NCI-H345 treated with DMSO at 0.1 percent for 48 hours (cell line): ENCODE data around the gene GALT.
"Not testable (repeated sequence)": the region's sequence is repeated elsewhere in the genome, so short reads cannot be mapped to it uniquely, and the experiment has no call there.

ENCODE experiments used
- DNase-seq: peaks from one replicate; lab custom pipeline; 2025; ENCODE audit not compliant: unreplicated experiment; lab: John Stamatoyannopoulos, UW

GALT gene

DNA sequence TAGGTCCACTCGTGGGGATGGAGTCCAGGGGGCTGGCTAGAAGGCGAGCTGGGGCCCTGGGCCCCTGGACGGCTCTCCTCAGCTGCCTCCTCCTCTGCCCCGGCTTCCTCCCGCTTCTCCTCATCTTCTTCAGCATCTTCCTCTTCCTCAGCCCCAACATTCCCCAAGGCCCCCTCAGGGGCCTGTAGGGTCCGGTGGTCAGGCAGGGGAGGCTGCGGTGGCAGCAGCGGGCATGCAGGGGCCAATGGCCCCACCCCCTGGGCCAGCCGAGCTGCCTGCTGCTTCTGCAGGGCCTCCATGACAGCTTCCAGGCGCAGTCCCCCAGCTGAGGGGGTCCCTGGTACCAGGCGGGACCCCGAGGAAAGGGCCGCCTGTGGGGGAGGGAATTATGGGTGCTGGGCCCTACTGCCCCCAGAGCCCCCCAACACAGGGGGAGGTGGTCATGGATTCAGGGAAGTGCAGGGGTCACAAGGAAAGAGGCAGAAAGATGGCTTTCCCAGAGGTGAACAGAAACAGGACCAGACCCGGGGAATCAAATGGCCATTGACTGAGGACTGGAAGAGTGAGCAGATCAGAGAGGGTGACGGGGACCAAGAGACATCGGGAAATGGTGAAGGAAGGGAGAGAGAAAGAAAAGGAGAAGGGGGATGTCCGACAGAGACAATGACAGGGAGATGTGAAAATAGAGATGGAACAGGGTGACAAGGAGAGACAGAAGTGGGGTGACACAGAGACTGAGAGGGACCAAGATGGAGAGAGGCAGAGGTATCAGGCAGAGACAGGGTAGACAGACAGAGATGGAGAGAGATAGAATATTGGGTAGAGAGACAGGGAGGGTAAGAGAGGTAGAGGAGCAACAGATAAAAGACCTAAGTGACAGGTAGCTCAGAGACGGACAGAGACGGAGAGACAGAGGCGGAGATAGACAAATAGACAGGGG lies 18.5 kb upstream of the GALT start:
- no peak for DNase-seq

DNA sequence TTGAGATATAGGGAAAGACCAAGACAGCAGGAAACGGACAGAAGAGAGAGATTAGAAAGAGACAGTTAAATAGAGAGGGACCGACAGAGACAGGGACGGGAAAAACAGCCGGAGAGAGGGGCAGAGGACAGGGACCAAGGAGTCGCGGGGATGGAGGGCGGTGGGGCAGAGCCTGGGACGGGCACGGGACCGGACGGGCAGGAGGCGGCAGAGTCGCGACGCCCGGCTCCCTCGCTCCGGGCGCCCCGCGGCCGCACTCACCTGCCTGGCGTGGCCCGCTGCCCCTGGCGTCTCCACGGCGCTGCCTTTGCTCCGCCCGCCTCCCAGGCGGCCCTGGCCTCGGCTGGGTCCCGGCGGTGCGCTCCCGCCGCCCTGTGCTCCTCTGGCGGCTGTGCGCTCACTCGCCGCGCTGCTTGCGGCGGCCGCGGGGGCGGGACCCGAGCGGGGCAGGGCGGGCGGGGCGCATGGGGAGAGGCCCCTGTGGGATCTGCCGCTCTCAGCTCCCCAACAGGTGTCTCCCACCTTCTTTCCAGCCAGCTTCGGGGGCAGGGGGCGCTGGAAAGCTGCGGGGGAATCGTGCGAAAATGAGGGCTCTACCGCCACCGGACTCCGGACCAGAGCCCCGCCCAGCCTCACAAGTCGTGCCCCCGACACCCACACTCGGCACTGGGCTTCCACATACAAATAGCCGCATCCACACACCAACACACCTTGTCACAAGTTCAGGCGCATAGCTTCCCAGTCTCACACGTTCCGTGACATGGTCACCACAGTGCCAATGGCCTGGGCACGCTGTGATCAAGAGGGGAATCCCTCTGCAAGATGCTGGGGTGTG lies 17.6 kb upstream of the GALT start, which contains the start of gene ARID3C:
Gene ARID3C, minus strand, starts transcription at position 411 of the 835 bp plus-strand sequence. CDS start 1,052 bp downstream, outside the sequence.
- DNase-seq: no peak

DNA sequence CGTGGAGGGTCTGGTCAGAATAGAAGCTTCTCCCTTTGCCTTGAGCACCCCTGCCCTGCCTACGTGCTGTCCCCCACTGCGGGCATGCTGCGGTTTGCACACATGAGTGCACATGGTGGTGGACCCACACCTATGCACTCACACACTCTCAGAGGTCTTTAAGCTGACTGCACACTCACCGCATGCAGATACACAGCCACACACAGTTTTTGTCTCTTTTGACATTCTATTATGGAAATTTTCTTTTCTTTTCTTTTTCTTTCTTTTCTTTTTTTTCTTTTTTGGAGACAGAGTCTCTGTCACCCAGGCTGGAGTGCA lies 17.0 kb upstream of the GALT start:
- no peak for DNase-seq

DNA sequence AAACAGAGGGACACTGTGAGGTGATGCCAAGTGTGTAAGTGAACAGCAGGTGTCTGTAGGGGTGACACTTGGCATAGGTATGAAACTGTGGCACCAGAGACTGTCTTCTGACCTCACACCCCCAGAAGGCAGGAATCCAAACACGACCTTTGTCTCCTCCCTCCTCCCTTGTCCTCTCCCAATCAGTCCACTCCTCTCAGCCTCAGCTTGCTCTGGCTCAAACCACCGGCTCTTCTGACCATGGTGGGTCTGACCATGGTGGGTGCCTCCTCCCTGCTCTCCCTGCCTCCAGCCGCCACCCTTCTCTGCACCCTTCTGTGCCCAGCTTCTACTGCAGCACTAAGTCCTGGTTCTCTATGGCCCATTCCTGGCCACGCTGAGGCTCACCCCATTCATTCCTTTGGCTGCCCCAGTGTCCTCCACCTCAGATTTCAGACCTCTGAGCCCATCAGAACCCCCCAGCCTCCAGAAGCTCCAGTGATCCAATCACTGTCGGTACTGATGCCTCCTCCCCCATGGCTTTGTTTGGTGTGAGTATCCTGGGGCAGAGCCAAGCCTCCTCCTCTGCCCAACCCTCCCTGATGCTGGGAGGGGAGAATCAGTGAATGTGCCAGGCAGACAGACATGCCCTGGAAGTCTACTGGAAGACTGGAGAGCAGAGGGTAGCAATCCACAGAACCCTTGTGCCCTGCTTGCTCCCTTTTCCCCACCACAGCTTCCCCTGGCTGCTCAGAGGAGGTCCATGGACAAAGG lies 15.9 kb upstream of the GALT start:
- no peak for DNase-seq

DNA sequence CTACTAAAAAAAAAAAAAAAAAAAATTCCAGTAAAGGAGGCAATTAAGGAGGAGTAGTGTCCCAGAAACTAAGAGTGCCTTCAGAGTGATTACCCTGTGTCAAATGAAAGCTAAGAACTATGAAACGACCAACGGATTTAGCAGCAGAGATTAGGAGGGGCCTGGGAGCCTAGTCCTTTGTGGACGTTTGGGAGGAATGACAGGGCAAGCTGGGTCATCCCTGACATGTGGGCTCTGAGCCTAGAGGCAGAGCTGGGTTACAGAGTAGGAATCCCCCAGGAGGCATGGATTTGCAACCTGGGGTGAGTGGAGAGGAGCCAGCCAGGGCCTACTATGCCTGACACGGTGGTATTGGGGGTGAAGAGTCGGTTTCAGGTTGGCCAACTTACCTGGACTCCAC lies 13.3 kb upstream of the GALT start:
- no peak for DNase-seq

DNA sequence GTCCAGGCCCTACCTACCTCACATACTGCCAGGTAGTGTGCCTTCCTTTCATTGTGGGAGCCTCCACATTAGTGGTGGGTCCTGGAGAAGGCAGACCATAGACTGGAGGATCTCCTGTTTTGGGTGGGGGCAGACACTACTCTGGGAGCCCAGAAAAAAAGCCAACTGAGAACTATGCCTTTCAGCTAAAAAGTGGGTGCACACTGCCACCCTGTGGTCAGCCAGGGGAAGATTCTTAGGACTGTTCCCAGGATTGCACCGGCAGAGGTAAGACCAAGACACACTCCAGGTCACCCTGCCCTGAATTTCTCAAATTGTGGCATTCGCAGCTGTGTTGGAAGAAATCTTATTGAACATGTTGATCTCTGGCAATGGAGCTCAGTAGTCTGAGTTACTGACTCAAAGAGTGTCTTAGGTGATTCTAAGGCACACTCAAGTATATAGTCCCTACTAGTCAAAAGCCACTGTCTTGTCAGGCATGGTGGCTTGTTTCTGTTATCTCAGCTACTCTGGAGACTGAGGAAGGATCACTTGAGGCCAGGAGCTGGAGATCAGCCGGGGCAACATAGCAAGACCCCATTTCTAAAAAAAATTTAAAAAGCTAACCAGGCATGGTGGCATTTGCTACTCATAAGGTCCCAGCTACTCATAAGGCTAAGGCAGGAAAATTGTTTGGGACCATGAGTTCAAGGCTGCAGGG lies 12.5 kb upstream of the GALT start:
- peak; percentile 28 for DNase-seq

DNA sequence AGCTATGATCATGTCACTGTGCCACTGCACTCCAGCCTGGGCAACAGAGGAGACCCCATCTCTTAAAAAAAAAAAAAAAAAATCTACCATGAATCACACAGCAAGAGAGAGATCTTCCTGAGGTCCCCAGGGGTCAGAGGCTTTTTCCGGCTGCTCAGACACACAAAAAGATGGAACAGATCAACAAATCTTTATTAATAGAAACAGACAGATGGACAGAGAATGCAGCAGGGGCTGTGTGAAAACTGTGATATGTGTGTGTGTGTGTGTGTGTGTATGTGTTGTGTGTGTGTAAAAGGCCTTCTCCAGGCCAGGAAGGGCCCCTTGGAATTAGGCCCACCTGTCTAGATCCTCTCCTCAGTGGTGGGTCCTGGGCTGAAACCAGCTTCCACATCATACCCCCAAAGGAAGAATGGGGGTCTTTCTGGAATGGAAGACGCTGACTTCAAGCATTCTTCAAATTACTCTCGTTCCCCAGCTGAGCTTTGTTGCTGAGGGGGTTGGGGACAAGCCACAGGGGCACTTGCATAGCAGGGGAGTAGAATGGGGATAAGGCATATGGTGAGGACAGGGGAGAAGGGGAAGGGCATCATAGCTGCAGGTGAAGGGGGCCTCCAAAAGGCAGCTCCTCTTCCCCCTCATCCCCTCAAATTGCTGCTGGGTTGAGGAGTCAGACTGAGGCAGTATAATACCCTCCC lies 11.8 kb upstream of the GALT start:
- DNase-seq: no peak

DNA sequence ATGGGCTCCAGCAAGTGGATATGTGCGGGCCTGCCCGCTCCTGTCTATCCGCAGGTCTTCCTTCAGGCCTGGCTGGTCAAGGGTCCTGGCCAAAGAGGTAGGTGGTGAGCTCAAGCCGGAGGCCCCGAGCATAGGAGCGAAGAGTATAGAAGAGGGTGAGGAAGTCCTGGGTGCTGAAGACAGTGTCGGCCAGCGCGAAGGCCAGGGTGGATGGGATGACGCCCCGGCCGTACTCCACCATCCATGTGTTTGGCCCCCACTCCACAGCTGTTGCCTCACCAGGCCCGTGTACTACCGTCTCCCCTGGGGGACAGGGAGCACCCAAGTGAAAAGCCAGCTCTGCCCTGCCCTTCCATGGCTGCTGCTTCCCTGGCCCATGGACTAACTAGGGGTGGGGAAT lies 10.9 kb upstream of the GALT start:
- no peak for DNase-seq

DNA sequence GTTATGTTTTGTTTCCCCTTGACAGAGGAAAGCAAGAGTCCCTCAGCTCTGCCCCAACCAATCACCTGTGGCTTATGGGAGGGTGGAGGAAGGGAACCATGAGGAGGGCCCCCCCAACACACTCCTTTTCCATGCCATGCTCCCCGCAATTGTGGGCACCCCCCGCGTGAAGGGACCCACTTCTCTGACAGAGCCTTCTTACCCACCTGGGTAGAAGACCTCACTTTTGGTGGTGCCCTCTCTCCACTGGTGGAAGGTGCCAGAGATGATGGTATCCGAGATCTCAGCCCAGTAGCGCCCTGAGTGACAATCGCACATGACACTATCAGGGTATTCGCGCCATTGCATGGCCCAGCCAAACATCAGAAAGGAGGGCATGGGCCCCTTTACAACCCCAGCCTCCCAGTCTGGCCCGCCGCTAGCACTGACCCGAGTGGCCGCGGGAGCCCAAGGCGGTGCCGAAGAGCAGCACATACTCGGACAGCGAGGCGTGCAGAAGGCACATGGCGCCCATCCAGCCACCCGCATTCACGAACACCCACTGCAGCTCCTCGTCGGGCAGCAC lies 9.6 kb upstream of the GALT start:
- DNase-seq: no peak

DNA sequence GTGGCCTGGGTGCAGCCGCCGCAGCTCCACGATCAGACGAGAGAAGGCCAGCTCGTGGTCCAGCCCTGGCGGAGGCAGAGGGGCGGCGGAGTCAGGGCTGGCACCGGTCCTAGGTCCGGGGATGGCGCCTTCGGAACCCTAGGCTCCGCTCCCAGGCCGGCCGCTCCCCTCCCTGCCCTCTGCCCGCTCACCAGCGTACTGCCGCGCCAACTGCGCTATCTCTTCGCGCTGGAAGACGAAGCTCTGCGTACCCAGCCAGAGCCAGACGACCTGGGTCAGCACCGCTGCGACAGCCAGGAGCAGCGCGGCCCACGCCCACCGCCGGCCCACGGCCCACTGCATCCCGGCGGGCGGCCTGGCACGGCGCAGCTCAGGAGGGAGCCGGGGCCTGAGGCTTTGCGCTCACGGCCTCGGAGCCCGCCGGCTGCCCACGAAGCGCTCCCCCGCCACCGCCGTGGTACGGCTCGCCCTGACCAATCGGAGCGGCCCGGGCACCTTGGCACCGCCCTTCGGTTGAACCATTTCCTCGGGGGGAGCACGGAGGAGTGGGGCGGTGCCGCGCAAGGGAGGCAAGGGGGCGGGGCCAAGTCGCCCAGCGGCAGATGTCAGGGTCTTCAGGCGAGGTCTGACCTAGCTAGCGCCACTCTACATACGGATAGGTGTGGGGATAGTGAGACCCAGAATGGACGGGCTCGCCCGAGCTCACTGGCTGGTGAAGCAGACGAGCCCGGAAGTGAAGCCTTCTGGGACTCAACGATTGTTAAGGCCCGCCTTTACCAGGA lies 8.9 kb upstream of the GALT start, which contains the start of gene SIGMAR1:
Gene SIGMAR1, minus strand, starts transcription at position 432 of the 782 bp plus-strand sequence. Its CDS starts 90 bp downstream, at position 342.
- DNase-seq: peak; percentile 87

DNA sequence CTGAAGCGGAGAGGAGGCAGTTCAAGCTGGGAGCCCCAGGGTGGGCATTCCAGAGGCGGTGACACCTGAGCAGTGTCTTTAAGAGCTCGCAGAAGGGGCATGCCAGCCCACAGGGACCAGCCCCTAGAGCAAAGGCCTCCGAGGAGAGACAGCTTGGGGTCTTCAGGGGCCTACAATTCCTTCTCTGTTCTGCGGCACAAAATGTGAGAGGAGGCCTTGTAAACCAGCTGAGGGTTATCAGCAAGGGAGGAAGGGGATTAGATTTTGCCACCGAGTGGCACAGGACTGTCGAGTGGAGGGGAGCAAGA lies 8.4 kb upstream of the GALT start:
- no peak for DNase-seq

DNA sequence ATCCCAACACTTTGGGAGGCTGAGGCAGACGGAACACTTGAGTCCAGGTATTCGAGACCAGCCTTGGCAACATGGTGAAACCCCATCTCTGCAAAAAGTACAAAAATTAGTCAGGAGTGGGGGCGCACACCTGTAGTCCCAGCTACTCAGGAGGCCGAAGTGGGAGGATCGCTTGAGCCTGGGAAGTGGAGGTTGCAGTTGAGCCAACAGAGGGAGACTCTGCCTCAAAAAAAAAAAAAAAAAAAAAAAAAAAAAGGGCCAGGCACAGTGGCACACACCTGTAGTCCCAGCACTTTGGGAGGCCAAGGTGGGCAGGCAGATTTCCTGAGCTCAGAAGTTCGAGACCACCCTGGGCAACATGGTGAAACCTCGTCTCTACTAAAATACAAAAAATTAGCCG lies 7.2 kb upstream of the GALT start:
- not testable (repeated sequence) for DNase-seq

DNA sequence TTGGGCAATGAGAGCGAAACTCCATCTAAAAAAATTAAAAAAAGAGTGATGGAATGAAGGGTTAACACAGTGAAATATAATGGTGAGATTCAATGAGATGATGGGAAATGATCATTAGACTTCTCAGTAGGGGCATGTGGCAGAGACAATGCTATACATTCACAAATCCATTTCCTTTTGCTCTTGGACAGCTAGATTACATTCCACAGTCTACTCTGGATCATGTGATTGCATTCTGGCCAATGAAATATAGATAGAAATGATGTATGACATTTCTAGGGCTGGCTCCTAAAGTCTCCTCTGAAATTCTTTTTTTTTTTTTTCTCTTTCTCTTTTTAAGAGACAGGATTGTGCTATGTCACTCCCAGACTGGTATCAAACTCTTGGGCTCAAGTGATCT lies 3.8 kb upstream of the GALT start:
- DNase-seq: no peak

DNA sequence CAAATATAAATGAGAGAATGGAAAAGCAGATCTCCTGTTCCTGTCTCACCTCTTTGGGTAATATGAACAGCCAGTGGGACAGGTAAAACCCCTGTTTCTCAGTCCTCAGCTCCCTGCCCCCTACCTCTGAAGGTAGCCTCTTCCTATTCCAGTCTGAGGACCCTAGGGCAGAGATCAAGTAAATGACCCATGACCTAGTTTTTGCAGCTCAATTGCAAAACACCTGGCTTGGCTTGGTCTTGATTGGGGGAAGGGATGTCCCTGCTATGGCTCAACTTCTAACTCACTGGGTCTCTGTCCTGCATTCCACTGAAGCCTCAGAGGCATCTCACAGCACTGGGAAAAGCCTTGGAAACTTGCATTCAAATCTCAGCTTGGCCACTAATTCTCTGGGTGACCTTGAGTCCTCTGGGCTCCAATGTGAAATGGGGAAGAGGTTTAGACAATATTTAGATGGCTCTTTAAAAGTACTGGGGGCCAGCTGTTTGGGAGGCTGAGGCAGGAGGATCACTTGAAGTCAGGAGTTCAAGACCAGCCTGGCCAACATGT lies 1.6 kb upstream of the GALT start:
- DNase-seq: no peak

DNA sequence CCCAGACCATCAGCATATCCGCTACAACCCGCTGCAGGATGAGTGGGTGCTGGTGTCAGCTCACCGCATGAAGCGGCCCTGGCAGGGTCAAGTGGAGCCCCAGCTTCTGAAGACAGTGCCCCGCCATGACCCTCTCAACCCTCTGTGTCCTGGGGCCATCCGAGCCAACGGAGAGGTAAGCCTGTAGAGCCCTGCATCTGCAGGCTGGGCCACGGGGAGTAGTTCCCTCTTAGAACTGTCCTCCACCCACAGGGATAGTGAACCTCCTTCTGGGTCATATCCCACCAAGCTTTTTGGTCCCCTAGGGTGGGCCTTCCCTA lies 569 bp downstream of the GALT start:
- no peak for DNase-seq

DNA sequence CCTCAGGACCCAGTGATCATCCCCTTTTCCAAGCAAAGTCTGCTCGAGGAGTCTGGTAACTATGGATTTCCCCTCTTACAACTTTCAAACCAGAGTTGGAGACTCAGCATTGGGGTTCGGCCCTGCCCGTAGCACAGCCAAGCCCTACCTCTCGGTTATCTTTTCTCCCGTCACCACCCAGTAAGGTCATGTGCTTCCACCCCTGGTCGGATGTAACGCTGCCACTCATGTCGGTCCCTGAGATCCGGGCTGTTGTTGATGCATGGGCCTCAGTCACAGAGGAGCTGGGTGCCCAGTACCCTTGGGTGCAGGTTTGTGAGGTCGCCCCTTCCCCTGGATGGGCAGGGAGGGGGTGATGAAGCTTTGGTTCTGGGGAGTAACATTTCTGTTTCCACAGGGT lies 1.2 kb downstream of the GALT start:
- DNase-seq: no peak

DNA sequence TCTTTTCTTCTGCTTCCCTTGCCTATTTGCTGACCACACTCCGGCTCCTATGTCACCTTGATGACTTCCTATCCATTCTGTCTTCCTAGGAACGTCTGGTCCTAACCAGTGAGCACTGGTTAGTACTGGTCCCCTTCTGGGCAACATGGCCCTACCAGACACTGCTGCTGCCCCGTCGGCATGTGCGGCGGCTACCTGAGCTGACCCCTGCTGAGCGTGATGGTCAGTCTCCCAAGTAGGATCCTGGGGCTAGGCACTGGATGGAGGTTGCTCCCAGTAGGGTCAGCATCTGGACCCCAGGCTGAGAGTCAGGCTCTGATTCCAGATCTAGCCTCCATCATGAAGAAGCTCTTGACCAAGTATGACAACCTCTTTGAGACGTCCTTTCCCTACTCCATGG lies 2.2 kb downstream of the GALT start:
- no peak for DNase-seq

DNA sequence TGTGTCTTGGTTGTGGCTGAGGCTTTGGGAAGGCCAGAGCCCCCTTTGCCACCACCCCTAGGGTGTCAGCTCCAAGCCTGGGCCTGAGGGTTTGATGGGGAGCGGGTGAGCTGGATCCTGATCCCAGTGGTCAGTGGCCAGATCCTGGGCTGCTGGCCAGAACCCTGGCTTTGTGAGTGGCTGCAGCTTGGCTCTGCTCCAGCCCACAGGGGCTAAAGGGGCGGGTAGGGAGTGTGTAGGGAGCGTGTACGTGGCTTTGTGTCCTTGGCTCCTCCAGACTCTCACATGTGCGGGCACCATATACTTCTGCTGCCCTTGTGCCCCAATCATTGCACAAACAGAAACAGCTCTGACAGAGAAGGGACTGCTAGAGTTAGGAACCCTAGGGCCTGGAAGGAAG lies 4.3 kb downstream of the GALT start:
- no peak for DNase-seq

DNA sequence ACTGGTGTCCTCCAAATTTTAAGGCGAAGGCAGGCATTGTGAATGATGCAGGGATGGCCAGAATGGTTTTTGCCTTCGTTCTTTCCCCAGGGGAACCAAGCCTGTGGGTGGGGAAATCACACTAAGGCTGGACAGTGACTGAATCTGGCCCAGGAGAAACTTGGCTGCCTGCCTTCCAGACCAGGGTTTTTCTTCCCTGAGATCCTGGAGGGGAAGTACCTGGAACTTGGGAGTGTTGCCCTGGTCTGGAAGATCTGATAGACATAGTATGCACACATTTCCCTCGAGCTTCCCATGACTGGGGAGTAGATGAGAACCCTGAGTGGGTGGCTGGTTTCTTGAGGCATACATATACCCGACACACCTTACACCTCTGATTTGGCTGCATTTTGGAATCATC lies 4.8 kb downstream of the GALT start:
- DNase-seq: no peak
